ENCODE data around the gene SLC34A2.

SLC34A2 gene

DNA sequence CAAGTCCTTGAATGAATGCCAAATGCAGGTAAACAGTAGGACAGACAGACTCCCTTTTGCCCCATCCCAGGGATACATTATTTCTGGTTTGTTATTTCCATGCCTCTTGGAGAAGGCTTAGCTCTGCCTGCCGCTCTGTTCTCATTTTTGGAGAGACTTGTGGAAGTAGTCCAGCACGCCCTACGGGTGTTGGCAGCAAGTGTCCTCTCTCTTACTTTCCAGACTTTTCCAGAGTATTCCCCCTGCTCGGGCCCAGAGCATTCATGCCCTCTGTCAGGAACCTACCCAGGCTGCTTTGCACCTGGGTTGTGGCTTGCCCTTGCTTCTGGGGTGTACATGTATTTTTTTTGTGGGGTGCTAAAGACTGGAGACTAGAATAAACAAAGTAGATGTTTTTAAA lies 15.3 kb downstream of the SLC34A2 start:
- Histone ChIP-seq H3K36me3 (ENCODE audit: insufficient read depth) (no peaks in the 10 kb centered on the region), H4K20me1 (ENCODE audit: insufficient read depth) (no peaks in the 10 kb centered on the region), H3K9ac (no peak overlapping the region), H3K79me2 (ENCODE audit: insufficient read depth, low read depth) (no peaks in the 10 kb centered on the region), H3K4me3 (IDR thresholded peaks at IDR 0.05; ENCODE audit: insufficient read depth, low read depth, low read length) (no peak overlapping the region), H3K27me3 (ENCODE audit: insufficient read depth, low read depth) (no peaks in the 10 kb centered on the region), H3K27ac (no peak overlapping the region), H3K4me1 (ENCODE audit: low read depth, poor library complexity, severe bottlenecking) (no peaks in the 10 kb centered on the region), H3K4me2 (no peak overlapping the region), H2AFZ (ENCODE audit: low read depth) (no peak overlapping the region)
- TF ChIP-seq CTCF (conservative IDR thresholded peaks at IDR 0.05; ENCODE audit: low read depth, low read length) = no peak

- H3K27me3 ChIP-seq (ENCODE audit: insufficient read depth, low read depth) = no peaks in the 10 kb centered on the region
- no peak overlapping the region for H3K4me3 ChIP-seq (IDR thresholded peaks at IDR 0.05; ENCODE audit: insufficient read depth, low read depth, low read length)
- no peak overlapping the region for H3K4me2 ChIP-seq
- no peaks in the 10 kb centered on the region for H3K79me2 ChIP-seq (ENCODE audit: insufficient read depth, low read depth)
- no peak overlapping the region for H3K9ac ChIP-seq
- no peak overlapping the region for H3K27ac ChIP-seq
- no peaks in the 10 kb centered on the region for H3K4me1 ChIP-seq (ENCODE audit: low read depth, poor library complexity, severe bottlenecking)
- H2AFZ ChIP-seq (ENCODE audit: low read depth) = no peak overlapping the region
- H3K36me3 ChIP-seq (ENCODE audit: insufficient read depth) = no peaks in the 10 kb centered on the region
- no peak for TF ChIP-seq CTCF (conservative IDR thresholded peaks at IDR 0.05; ENCODE audit: low read depth, low read length)
- H4K20me1 ChIP-seq (ENCODE audit: insufficient read depth) = no peaks in the 10 kb centered on the region
Observed at GRCh38 chr4:25672756-25673155, 17.1 kb downstream of the SLC34A2 start.

GRCh38 chr4:25674386-25674785 lies 18.7 kb downstream of the SLC34A2 start:
- Histone ChIP-seq H4K20me1 (ENCODE audit: insufficient read depth) (no peaks in the 10 kb centered on the region), H3K4me3 (IDR thresholded peaks at IDR 0.05; ENCODE audit: insufficient read depth, low read depth, low read length) (no peak overlapping the region), H3K79me2 (ENCODE audit: insufficient read depth, low read depth) (no peaks in the 10 kb centered on the region), H3K9ac (no peak overlapping the region), H3K27me3 (ENCODE audit: insufficient read depth, low read depth) (no peaks in the 10 kb centered on the region), H2AFZ (ENCODE audit: low read depth) (no peak overlapping the region), H3K36me3 (ENCODE audit: insufficient read depth) (no peaks in the 10 kb centered on the region), H3K4me2 (no peak overlapping the region), H3K4me1 (ENCODE audit: low read depth, poor library complexity, severe bottlenecking) (no peaks in the 10 kb centered on the region), H3K27ac (no peak overlapping the region)
- TF ChIP-seq CTCF (conservative IDR thresholded peaks at IDR 0.05; ENCODE audit: low read depth, low read length) = no peak

DNA sequence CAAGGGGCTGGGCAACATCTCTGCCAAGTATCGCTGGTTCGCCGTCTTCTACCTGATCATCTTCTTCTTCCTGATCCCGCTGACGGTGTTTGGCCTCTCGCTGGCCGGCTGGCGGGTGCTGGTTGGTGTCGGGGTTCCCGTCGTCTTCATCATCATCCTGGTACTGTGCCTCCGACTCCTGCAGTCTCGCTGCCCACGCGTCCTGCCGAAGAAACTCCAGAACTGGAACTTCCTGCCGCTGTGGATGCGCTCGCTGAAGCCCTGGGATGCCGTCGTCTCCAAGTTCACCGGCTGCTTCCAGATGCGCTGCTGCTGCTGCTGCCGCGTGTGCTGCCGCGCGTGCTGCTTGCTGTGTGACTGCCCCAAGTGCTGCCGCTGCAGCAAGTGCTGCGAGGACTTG lies 20.6 kb downstream of the SLC34A2 start:
- Histone ChIP-seq H3K27me3 (ENCODE audit: insufficient read depth, low read depth) (no peaks in the 10 kb centered on the region), H3K27ac (no peak overlapping the region)

More for the DNA sequence above, 20.6 kb downstream of the SLC34A2 start:
- Histone ChIP-seq H3K4me3 (IDR thresholded peaks at IDR 0.05; ENCODE audit: insufficient read depth, low read depth, low read length) (no peak overlapping the region), H3K36me3 (ENCODE audit: insufficient read depth) (no peaks in the 10 kb centered on the region), H3K9ac (no peak overlapping the region), H3K4me2 (no peak overlapping the region), H2AFZ (ENCODE audit: low read depth) (no peak overlapping the region), H3K4me1 (ENCODE audit: low read depth, poor library complexity, severe bottlenecking) (no peaks in the 10 kb centered on the region), H4K20me1 (ENCODE audit: insufficient read depth) (no peaks in the 10 kb centered on the region), H3K79me2 (ENCODE audit: insufficient read depth, low read depth) (no peaks in the 10 kb centered on the region)
- no peak for TF ChIP-seq CTCF (conservative IDR thresholded peaks at IDR 0.05; ENCODE audit: low read depth, low read length)

Measured in KMS-11 (cell line).